Activated CD4-positive, alpha-beta T cell treated with anti-CD3 and anti-CD28 coated beads for 1 hour (primary cell): ENCODE results near the gene COPG2.
A peak's percentile ranks its signal among the peaks of the same experiment; 100 is the strongest.

ENCODE experiments used
- DNase-seq: peaks from one replicate; pipeline ENCODE4 v3.0.0-alpha.2; 2020

The COPG2 gene

DNA sequence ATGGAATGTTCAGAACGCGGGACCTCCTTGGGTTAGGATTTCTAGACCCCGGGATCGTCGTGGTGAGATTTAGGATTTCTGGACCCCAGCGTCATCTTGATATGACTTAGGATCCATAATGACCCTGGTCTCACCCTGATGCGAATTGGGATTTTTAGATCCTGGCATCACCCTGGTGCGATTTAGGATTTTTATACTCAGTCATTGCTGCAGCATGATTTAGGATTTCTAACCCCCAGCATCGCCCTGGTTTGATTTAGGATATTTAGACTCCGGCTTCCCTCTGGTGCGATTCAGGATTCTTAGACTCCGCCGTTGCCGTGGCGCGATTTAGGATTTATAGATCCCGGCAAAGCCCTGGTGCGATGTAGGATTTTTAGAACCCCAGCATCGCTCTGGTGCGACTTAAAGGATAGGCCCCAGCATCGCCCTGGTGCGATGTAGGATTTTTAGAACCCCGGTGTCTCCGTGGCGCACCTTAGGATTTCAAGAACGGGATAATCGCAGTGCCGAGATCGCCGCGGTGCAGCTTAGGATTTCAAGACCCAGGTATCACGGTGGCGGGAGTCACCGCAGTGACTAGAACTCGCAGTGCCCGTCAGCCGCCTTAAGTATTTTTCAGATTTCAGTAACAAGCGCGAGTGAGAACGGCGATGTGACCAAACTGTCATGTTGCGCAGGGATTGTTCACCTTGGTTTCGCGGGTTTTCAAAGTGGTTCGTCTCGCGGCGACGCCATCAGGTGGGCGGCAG is 175.8 kb downstream of the COPG2 start:
- DNase-seq: no peak

DNA sequence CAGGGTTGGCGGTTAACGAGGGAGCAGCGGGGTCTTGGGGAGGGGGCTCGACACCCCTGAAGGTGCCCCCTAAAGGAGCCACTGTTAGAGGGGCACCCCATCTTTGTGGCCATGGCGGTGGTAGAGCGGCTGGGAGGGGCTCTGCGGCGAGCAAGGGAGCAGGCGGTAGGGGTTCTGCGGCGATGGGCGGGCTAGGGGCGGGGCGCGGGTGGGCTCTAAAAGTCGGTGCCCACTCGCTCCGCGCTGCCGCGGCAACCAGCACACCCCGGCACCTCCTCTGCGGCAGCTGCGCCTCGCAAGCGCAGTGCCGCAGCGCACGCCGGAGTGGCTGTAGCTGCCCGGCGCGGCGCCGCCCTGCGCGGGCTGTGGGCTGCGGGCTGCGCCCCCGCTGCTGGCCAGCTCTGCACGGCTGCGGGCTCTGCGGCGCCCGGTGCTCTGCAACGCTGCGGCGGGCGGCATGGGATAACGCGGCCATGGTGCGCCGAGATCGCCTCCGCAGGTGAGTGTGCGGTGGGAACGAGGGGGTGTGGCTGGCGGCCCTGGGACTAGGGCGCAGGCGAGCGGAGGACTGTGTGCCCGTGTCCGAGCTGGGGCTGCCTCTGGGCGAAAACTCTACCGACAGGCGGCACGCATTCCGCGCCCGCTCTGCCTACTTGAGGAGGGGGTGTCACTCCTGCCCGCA is 176.6 kb downstream of the COPG2 start, which contains the start of gene MEST:
Gene MEST (plus strand): TSS at position 245 of the 682 bp plus-strand sequence. CDS start 229 bp downstream, at position 474.
- DNase-seq: no peak

DNA sequence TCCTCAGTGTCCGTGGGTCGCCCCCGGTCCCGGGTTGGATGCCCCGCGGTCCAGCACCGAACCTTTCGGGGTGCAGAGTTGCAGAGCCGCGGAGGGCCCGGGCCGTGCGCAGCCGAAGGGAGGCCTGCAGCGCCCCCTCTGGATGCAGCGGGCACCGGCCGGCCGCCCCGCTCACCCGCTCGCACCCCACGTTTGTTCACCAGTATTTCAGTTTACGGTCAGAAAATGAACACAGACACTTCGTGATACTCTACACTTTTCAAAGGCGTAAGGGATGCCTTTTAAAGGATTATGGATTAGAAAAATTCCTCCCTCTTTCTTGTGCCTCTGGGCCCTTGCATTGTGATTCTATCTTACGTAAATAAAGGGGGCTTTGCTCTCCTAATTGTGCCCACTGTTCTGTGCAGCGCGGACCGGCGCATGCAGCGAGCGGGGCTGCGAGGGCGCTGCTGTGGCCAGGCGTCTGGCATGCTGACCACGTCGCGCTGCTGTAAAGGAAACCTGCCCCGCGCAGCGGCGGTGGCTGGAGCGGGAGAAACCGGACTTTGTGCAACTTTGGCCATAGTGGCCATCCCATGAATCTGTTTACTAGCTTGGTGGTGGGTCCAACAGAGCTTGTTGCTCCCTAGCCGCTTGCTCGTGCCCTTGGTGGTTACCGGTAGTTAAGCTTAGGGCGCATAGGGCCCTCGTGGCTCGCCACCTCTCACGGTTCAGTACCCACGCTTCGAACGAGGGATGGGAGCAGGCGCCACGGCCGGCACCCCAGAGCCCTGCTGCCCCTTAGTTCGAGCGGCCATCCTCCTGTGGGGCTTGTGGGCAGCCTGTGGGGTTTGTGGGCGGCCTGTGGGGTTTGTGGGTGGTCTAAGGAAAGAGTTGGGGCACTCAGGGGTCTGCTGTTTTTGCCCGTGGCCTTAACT is 177.4 kb downstream of the COPG2 start:
- DNase-seq: no peak

DNA sequence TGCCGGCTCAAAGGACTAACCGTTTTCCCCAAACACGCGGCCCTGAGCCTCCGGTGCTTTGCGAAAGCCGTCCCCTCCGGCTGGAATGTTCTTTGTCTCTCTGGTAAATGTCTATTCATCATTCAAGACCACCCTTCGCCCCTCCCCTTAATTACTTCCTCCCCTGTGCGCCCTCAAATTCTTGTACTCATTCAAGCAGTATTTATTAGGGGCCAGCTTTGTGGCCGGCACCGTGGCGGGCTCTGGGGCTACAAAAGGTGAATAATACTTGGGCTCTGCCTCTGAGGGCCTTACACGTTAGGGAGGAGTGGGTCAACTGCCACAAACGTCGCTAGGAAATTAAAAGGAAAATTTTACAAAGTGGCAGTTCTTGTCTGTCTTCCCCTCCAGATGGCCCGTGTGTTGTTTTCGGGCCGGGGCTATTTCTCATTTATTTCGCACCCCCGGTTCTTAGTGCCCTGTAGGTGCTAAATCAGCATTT is 178.2 kb downstream of the COPG2 start:
- DNase-seq: no peak

DNA sequence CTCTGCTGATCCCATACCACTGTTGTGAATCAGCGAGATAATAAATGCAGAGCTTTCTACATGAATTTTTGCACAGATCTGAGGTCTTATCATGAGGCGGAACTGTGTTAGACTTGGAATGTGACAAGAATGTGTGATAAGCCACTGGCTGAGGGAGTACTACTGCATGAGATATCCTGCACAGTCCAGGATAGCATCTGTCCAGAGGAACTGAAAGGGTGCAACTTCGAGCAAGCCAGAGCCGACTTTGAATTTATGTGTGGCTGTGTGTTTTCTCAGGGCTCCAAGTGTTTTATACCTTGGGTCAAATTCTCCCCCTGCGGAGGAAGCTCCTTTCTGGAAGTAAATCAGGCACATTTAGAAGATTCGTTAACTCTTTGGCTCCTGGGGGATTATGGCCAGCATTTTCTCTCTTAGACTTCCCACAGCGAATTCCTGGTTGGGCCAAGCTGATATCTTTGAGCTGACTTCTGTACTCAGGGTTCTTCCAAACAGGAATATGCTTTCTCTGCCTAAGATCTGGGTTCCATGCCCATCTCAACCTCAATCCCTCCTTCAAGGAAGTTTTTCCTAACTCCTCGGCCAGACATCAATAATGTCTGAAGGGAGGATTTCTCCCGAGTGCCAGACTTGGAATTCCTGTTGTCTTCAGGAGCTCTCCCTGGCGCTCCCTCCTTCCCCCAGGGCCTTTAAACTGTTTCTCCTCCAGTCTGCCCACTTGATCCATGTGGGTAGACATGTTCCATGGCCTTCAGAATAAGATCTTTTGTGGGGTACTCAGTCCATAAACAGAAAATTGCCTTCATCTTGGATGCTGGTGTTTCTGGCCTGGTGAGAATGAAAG is 179.2 kb downstream of the COPG2 start:
- DNase-seq: no peak

DNA sequence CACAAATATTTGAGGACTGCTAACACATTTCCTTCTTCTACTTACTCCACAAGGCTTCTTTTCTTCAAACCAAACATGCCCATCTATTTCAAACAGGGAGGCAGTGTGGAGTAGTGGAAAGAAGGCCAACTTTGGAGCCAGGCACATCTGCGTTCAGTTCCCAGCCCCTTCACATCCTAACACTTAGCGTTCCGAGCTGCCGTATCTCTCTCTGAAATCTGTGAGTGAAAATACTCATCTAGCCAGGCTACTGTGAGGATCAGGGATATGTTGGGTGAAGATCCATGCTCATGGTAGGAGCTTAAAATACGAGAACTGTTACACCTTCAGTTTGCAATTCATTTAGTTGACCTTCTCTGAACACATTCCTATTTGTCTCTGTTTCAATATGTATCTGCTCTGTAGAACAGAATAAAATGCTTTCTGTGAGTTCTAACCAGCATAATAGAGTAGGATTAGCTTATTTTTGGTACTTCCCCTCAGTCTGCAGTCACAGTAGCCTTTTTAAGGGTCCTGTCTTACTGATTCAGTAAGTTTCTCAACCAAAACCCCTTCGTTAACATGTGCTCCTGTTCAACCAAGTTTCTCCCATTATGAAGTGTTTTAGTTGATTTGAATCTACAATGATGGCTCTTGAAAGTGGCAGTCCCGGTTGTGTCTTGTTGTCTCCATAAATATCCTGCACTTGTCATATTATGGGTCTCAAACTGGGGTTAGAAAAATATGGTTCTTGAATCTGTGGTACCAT is 180.0 kb downstream of the COPG2 start:
- DNase-seq: no peak

DNA sequence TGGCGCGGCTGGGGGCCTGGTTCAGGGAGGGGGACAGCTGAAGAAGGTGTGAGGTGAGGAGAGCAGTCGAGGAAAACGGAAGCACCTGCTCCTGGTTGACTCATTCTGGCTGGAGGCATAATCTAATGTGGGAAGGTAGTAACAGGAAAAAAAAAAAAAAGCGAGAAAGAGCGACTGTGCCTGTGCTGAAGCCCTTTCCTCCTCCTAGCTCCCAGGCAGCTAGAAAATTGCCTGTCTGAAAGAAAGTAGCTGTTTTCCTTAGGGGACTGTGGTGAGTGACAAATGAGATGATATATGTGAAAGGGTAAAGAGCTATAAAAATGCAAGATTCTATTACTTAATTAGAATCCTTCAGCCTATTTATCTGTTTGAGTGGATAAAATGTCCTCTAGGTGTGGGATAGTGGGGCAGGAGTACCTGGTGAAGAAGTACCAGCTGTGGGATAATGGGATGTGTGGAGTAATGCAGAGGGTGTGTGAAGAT is 181.6 kb downstream of the COPG2 start:
- no peak for DNase-seq

DNA sequence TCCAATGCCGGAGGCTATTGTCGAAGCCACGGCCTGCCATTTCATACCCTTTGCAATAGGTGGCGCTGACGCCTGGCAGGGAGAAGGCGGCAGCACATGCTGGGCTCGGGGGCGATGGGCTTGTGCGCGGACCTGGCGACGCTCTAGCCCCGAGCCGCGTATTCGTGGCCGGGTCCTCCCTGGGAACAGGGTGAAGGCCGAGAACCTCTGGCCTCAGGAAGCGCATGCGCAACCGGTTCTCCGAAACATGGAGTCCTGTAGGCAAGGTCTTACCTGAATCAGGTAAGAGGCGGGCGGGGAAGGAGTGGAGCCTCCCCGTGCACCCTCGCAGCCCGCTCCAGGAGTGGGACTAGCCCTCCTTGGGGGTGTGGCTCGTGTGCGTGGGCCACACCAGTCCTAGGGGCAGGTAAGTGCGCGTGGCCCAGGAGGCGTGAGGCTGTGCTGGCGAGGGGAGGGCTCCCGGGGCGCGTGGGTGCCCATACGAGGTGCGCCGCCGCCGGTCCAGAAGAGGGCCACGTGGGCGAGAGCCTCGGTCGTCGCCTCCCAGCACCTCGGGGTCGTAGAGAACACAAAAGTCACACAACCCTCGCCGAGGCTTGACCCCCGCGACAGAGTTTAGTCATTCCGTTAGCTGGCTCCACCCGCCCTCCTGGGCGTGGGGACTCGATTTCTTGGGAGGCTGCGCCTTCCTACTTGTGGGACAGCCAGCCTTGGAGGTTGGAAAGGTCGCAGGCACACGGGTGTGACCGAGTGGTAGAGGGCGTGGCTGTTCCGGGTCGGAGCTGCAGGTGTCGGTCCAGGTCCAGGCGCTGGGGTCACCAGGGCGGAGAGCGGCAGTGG is 182.2 kb downstream of the COPG2 start:
- DNase-seq: peak; percentile 37

DNA sequence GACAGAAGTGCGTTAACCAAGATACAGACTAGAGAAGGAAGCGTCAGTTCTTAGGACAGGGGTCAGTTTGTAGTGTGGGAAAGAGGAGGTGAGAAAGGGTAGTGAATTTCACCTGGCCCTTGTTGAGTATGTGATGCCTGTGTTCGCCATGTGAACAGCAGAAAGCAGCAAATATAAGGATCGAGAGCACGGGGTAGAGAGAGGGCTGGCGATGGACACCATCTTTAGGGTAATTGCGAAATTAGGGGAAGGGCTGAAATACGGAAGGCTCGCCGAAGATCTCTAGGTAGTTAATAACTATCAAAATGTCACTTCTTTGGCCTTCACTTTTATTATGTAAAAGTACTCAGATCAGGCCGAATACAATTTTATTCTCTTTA is 182.8 kb downstream of the COPG2 start:
- DNase-seq: no peak

DNA sequence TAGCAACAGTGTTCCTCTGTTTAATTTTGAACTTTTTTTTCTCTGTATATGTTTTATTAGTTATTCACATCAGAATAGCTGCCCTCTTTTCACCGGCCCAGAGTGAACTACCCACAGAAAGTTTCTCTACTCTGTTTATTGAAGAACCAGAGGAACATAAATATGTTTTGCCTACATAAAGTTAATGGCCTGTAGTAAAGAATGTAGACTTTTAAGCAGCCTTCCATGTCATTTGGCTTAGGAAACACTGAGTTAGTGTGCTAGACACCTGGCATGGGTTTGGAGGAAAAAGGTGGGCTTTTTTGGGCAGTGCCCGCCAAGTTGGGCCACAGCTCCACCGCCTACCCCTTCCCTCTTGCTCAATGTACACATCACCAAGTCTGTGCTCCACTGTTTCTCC is 185.5 kb downstream of the COPG2 start:
- DNase-seq: no peak

DNA sequence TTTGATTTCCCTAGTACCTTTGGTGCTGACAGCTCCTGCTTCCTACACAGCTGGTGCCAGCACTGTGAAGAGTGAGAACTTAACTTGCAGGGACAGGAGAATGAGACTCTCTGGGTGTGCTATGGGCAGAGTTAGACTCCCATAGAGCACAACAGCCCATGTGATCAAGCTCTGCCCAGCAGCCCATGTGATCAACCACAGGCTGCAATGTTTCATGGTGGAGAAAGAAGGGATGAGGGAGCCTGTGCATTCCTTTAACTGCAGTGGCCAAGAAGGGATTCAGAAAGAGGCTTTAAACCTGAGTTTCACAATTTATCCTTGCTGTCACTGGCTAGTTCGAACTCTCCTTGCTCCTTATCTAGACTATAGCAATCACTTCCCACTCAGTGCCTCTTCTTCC is 186.7 kb downstream of the COPG2 start:
- no peak for DNase-seq

DNA sequence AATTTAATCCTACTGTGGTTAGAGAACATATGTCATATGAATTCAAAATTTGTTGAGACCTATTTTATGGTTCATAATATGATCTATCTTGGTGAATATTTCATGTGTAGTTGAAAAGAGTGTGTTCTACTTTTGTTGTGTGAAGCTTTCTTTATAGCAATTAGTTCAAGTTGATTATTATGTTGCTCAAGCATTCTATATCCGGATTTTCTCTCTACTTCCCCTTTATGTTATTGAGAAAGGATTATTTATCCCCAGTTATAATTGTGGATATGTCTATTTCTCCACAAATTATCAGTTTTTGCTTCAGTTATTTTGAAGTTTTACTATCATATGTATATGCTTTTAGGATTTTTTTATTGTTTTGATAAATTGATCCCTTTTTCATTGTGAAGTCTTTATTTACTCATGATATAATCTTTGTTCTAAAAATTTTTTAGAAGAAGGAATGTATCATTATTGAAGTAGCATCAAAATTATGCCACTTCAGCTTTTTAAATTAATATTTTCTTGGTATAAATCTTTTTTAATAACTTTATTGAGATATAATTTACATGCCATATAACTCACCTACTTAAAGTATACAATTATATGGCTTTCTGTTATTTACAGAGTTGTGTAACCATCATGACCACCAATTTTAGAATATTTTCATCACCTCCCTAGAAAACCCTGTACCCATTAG is 188.7 kb downstream of the COPG2 start:
- DNase-seq: no peak

DNA sequence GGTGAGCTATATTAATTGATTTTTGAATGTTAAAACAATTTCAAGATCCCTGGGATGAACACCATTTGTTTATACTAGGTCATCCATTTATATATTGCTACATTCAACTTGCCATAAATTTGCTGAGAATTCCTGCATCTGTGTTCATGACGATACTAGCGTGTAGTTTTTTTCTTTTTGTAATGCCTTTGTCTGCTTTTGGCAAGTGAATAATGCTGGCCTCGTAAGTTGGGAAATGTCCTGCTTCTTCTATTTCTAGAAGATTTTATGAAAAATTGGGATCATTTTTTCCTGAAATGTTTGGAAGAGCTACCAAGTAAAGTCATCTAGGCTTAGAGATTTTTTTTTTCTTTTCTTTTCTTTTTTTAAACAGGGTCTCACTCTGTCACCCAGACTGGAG is 189.6 kb downstream of the COPG2 start:
- no peak for DNase-seq

DNA sequence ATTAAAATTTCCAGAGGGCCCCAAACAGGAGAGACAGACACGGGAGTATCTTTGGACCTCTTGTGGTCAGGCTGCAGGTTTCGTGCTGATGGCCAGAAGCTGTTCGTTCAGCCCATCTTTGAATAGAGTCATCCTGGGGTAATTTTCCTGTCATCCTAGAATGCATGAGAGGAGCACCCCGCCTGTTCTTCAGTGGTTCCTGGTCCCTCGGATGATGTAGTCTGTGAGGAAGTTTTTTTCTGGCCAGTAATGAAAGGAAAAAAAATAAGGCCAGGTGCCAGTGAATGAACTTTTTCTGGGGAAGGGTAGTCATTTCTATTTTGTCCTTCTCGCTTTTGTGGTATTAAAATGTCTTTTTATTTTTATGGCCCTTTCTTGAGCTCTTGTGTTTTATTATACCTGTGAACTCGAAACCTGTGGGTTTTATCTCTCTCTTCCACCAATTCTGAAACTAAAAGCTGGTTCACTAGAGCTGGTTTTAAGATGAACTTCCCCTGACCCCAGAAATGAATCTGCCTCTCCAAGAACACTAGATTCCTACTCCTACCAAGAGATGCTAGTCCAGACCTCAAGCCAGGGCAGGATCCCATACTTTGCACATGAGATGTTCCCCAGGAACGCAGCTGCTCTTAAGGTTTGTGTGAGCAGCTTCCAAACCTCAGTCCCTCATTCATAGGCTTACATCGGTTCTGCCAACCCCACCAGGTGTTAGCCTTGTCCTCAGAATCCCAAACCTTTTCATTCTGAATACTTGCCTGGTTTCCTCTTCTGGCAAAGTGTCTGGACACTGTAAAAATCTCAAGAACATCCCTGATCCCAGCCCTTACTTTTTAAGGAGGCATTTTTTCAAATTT is 192.0 kb downstream of the COPG2 start:
- no peak for DNase-seq

DNA sequence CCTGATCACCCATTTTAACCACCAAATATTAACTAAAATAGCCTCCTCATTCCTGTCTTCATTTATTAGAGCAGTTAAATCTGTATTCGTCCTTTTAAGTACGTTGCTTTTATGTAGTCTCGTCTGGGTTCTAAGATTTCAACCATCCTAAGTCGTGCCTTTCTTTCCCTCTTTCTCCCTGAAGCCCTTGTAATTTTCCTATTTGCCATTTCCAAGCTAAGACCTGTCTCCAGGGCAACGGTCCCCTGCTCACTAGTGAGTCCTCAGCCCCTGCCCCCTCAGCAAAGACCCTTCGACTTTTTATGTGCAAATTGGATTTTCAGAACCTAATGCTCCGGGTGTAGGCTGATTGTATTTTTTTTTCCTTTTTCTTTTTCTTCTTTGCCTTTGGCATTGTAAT is 192.8 kb downstream of the COPG2 start:
- no peak for DNase-seq

DNA sequence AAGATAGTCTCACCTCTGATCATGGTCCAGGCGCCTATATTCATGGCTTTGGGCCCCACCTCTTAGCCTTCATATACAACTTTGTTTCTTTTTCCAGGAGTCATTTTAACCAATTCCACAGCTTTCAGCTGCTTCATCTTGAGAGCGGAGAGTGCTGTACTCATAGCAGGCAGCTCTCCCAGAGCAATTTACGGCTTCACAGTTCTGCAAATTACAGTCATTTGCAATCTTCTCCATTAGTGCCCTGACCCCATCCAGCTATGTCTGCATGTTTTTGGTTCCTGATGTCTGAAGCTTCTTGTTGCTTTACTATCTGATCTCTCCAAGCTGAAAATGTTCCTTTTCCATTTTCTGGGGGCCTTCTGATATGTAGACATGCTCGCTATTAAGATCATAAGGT is 194.7 kb downstream of the COPG2 start:
- DNase-seq: no peak

DNA sequence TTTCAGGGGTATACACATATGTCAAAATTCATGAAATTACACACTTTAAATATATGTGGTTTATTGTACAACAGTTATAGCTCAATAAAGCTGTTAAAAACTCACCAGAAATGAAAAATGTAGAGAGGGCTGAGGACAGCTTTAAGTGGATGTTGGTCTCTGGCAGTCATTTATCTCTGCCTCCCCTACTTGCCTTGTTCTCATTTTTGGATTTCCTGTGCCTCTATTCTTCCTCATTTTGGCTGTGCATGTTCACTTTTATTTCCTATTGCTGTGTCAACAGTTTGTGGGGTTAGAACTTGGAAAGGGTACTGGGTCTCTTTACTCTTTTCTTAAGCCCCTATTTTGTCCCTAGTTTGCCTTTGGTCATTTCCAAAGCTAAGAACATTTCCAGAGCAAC is 195.3 kb downstream of the COPG2 start:
- DNase-seq: no peak

DNA sequence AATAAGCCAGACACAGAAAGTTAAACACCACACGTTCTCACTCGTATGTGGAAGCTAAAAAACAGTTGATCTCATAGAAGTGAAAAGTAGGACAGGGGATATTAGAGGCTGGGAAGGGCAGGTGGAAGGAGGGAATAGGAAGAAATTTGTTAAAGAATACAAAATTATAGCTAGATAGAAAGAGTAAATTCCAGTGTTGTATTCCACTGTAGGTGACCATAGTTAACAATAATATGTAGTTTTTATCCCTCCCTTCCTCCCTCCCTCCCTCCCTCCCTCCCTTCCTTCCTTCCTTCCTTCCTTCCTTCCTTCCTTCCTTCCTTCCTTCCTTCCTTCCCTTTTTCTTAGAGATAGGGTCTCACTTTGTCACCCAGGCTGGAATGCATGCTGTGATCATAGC is 196.6 kb downstream of the COPG2 start:
- DNase-seq: no peak

DNA sequence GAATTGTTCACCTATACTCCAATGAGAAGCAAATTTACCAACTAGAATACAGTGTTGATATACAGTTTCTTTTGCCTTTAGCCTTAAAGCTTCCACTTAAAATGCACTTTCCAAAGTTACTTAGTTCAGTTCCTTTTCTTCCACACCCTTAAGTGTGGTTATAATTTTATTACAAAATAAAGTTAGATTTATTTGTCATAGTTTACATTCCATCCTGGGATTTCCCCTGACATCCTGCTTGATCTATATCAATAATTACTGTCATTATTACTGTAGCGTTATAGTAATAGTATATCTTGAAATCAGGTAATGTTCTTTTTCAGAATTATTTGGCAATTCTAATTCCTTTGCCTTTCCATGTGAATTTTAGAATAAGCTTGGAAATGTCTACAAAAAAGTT is 199.9 kb downstream of the COPG2 start:
- DNase-seq: no peak
